Adrenal gland (tissue), 12 donors: ENCODE measurements around the gene DLK1. TPM values are rescaled to one million over a fixed set of nuclear protein-coding genes. Genes with fewer than 3 reads are reported as not detected.

Experiments used
- DNase-seq, 7 donors: peaks; one replicate each; pipeline ENCODE4 v3.0.0-alpha.2; 2019 to 2020
- H3K27ac ChIP-seq, 5 donors: fragments of 200-600 bp; sonication (generic) in 4 of 5; 1 replicate in 3 of 5; 2 replicates in 2 of 5; pipeline versions ENCODE4 v1.5.1 to v1.8.0; 2016 to 2020; ENCODE audit warnings: mild to moderate bottlenecking in 1 of 5
- H3K27me3 ChIP-seq: fragments of 200-600 bp; 2 replicates; pipeline ENCODE4 v1.8.0; 2021
- H3K36me3 ChIP-seq, 2 donors: fragments of 200-600 bp; replicated peaks in 1 of 2; 1 replicate in 1 of 2; 2 replicates in 1 of 2; pipeline versions ENCODE4 v1.5.1 to v1.8.0; 2018 to 2022
- H3K4me1 ChIP-seq, 2 donors: fragments of 200-600 bp; replicated peaks in 1 of 2; 1 replicate in 1 of 2; 2 replicates in 1 of 2; pipeline versions ENCODE4 v1.5.1 to v1.8.0; 2018 to 2021
- H3K4me3 ChIP-seq, 4 donors: fragments of 200-600 bp; sonication (generic) in 3 of 4; one replicate each; pipeline ENCODE4 v1.5.1; 2016 to 2018
- H3K9me3 ChIP-seq, 3 donors: fragments of 200-600 bp; sonication (generic) in 1 of 3; replicated peaks in 1 of 3; 1 replicate in 2 of 3; 2 replicates in 1 of 3; pipeline versions ENCODE4 v1.5.1 to v1.8.0; 2016 to 2021
- CTCF ChIP-seq, 6 experiments: fragments of 450-650 bp in 4 of 6; fragments of 200-600 bp in 2 of 6; sonication (generic) in 1 of 6; IDR thresholded peaks; 1 replicate in 5 of 6; 2 replicates in 1 of 6; pipeline versions ENCODE4 v1.5.1 to v1.8.0; 2016 to 2021; ENCODE audit warnings: antibody characterized with exemption in 6 of 6, mild to moderate bottlenecking in 2 of 6, moderate library complexity in 1 of 6
- POLR2A ChIP-seq, 2 donors: fragments of 450-650 bp; IDR thresholded peaks; one replicate each; pipeline ENCODE4 v1.6.1; 2017; ENCODE audit warnings: antibody characterized with exemption in 2 of 2, mild to moderate bottlenecking in 2 of 2, moderate library complexity in 1 of 2
- WGBS, 4 donors: extraction: QIAGEN DNeasy Blood & Tissue Kit in 2 of 4; methylation state at CpG; one replicate each; pipeline versions ENCODE4 v1.1.5 to v1.1.7; 2013 to 2017; 5-methylcytosine and 5-hydroxymethylcytosine counted together
- intact Hi-C, 2 donors: fragments of 100-400 bp; cut with DNase I; formaldehyde crosslinking; loops; one replicate each; pipeline versions ENCODE4 v1.14.1 to v1.15.0; 2022 to 2023
- polyA plus RNA-seq, 3 donors: library from polyadenylated mRNA; stranded (reverse); fragments of 200-250 nt in 2 of 3; fragments of 350-450 nt in 1 of 3; fragmentation: Illumina TruSeq in 1 of 3; extraction: RNeasy Lipid Tissue Mini Kit (QIAGEN cat#74804) in 1 of 3; gene quantifications; one replicate each; pipeline ENCODE4 v1.2.3, GENCODE V29; 2013 to 2014
- total RNA-seq, 9 donors: library from RNA; depleted of rRNA in 4 of 9; stranded (reverse); fragments of >200 nt in 4 of 9; fragments of 120-200 nt in 1 of 9; fragmentation: NEBNext Ultra II Directional in 1 of 9; extraction: Animal tissue kit (Norgen Biotek cat#: 25700) in 1 of 9; gene quantifications; one replicate each; pipeline versions ENCODE4 v1.1.0 to v1.2.4, GENCODE V29; 2013 to 2023
- donor health status: healthy with polysubstance abuse.
- donor health status: Bipolar disorder and iron deficiency.
- donor health status: DM: yes; HTN: yes; CAD: no.
- donor health status: DM: no; HTN: no; CAD: no.
- donor health status: DM: no; HTN: no; CAD: no.
- donor health status: DM: yes; HTN: yes; CAD: no.

DLK1 gene
- total and polyA plus RNA-seq, 12 donors: 426 to 2,787 (median 1,682) TPM

- no peak overlapping the region for H3K4me3 ChIP-seq
- intact Hi-C loops: no loop called here
- peak in 2 of 7 donors; percentile 4 to 46 for DNase-seq
- H3K36me3 ChIP-seq: peaks cover 0 to 8% of the 10 kb centered on the region in 2 donors
- peak overlapping the region in 1 of 5 donors; percentile 32 for H3K27ac ChIP-seq
- 74 to 90% (median 81%) methylated on average over 7 of the region's 7 CpGs for WGBS, 4 donors
- no peaks in the 10 kb centered on the region for H3K4me1 ChIP-seq
- no peaks in the 10 kb centered on the region for H3K9me3 ChIP-seq
- TF ChIP-seq CTCF (IDR thresholded peaks at IDR 0.05) (no peak), POLR2A (IDR thresholded peaks at IDR 0.05) (no peak)
- H3K27me3 ChIP-seq: no peaks in the 10 kb centered on the region
Measured at GRCh38 chr14:100732766-100733100, 6.0 kb downstream of the DLK1 start.

GRCh38 chr14:100733152-100733850 is 6.6 kb downstream of the DLK1 start:
- Histone ChIP-seq H3K4me3 (no peak overlapping the region), H3K9me3 (no peaks in the 10 kb centered on the region), H3K4me1 (no peaks in the 10 kb centered on the region), H3K27ac (peak overlapping the region in 1 of 5 donors; percentile 32), H3K36me3 (peaks cover 0 to 8% of the 10 kb centered on the region in 2 donors), H3K27me3 (no peaks in the 10 kb centered on the region)
- WGBS, 4 donors: 84 to 88% (median 85%) methylated on average over 17 to 19 of the region's 19 CpGs
- TF ChIP-seq POLR2A (IDR thresholded peaks at IDR 0.05) (no peak), CTCF (IDR thresholded peaks at IDR 0.05) (no peak)
- DNase-seq: peak in 2 of 7 donors; percentile 1 to 47
- intact Hi-C loops: no loop called here

- peak in 4 of 7 donors; percentile 8 to 53 (median 21) for DNase-seq
- intact Hi-C loops: no loop called here
- H3K27ac ChIP-seq: no peak overlapping the region
- H3K4me1 ChIP-seq: no peaks in the 10 kb centered on the region
- peaks cover 0 to 8% of the 10 kb centered on the region in 2 donors for H3K36me3 ChIP-seq
- no peak overlapping the region for H3K4me3 ChIP-seq
- no peak for TF ChIP-seq CTCF (IDR thresholded peaks at IDR 0.05)
- TF ChIP-seq POLR2A (IDR thresholded peaks at IDR 0.05): no peak
- H3K27me3 ChIP-seq: no peaks in the 10 kb centered on the region
- no peaks in the 10 kb centered on the region for H3K9me3 ChIP-seq
- WGBS, 4 donors: 90 to 91% (median 91%) methylated on average over 31 to 52 of the region's 52 CpGs
Measured at GRCh38 chr14:100734031-100734990, 7.6 kb downstream of the DLK1 start.

- Histone ChIP-seq H3K4me3 (no peak overlapping the region), H3K27me3 (no peaks in the 10 kb centered on the region), H3K4me1 (no peaks in the 10 kb centered on the region), H3K27ac (no peak overlapping the region), H3K36me3 (peaks cover 0 to 8% of the 10 kb centered on the region in 2 donors), H3K9me3 (no peaks in the 10 kb centered on the region)
- TF ChIP-seq POLR2A (IDR thresholded peaks at IDR 0.05): no peak
- no peak for TF ChIP-seq CTCF (IDR thresholded peaks at IDR 0.05)
- 91 to 94% (median 92%) methylated on average over 17 of the region's 17 CpGs for WGBS, 4 donors
- intact Hi-C loops: no loop called here
- DNase-seq: peak in 4 of 7 donors; percentile 10 to 49 (median 20)
Measured at GRCh38 chr14:100735271-100735670, 8.6 kb downstream of the DLK1 start.
